HG02885 (cell line): Measurements from ENCODE around the gene CHPF.

Experiments used
- ATAC-seq: cut with Tn5 transposase; IDR thresholded peaks from one replicate; pipeline ENCODE4 v1.9.1; 2021; ENCODE audit warnings: mild to moderate bottlenecking; ENCODE audit not compliant: unreplicated experiment, poor library complexity

CHPF gene

DNA sequence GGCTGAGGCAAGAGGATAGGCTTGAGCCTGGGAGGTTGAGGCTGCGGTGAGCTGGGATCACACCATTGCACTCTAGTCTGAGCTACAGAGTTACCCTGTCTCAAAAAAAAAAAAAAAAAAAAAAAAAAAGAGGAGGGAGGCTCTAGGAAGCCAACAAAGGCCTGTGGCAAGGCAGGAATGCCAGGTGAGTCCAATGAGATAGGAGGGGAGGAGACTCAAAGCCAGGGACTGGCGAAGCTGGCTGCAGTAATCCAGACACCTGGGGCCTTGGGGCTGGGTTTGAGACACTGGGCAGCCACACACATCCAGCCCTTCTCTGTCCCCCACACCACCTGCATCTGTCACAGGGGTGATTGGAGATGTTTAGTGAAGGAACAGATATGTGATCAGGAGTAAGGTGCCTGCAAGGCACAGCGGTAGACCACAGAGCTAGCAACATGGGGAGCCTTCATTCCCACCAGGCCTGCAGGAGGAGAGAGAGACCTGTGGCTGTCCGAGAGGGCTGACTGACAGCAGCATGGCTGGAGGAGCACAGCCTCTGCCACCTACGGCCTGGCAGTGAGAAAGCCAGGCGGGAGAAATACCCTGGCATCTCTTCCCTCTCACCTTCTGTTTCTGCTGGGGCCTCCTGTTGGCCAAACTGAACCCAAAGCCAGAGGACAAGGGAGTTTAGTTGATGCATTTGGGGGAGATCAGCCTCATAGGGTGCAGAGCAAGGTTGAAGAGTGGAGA lies 9.5 kb downstream of the CHPF start:
- no peak for ATAC-seq

DNA sequence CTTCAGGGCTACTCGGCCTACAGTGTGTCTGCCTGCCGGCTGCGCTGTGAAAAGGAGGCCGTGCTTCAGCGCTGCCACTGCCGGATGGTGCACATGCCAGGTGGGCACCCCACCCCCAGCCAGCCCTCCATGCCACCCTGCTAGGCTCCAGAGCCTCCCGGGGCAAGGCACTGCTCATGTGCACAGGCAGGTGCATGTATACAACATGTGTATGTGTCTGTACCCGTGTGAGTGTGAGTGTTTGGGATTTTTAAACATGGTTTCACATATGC lies 11.3 kb downstream of the CHPF start:
- ATAC-seq, result no peak

DNA sequence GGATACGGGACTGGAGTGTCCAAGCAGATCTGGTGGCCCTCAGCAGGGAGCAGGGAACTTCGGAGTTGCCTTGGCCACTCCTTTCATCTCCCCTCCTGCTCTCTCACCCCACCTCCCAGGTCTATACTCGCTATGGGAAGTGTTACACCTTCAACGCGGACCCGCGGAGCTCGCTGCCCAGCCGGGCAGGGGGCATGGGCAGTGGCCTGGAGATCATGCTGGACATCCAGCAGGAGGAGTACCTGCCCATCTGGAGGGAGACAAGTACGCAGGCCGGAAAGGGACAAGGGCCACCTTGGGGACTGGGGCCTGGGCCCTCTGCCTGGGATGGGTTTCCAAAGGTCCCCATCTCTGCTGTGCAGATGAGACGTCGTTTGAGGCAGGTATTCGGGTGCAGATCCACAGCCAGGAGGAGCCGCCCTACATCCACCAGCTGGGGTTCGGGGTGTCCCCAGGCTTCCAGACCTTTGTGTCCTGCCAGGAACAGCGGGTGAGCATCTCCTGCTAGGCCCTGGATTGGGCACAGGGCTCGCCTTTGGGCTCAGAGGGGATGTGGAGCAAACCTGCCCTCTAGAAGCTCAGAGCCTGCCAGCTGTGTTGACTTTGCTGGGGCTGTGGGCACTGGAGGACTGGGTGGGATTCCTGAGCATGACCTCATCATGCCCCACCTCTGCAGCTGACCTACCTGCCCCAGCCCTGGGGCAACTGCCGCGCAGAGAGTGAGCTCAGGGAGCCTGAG lies 11.8 kb downstream of the CHPF start:
- ATAC-seq, result no peak

DNA sequence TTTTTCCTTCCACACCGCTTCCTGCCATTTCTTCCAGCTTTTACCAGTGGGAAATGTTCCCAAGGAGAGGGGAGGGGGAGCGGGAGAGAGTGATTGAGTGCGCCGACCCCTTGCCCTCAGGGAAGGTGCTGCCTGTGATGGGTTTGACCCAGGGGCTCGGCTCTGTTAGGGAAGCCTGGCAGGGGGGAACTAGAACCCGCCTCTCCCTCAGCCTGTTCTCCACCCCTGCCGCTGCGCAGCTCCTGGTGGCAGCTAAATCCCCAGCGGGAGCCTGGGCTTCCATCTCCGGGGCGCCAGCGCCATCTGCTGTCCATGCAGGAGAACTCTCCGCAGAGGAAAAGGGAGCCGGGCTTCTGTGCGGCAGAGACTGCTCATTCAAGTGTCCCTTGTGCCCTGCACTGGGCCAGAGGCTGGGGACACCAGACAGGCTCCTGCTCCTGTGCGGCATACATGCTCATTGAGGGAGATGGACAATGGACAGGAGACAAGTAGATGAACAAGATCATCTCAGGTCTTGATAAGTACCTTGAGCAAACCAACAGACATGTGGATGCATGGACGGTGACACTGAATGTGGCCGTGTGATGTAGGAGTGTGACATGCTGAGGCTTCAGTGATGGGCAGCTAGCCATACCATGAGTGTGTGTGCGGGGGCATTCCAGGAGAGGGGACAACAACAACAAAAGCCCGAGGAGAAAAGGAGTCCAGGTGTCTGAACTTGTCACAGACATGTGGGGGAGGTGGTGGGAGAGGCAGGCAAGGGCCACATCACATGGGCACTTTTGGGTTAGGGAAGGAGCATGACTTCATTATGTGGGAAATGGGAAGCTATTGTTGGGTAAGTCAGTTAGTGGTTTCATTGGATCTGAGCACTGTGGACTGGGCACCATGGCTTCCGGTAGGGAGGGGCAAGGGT lies 13.3 kb downstream of the CHPF start:
- ATAC-seq, result peak; percentile 89

DNA sequence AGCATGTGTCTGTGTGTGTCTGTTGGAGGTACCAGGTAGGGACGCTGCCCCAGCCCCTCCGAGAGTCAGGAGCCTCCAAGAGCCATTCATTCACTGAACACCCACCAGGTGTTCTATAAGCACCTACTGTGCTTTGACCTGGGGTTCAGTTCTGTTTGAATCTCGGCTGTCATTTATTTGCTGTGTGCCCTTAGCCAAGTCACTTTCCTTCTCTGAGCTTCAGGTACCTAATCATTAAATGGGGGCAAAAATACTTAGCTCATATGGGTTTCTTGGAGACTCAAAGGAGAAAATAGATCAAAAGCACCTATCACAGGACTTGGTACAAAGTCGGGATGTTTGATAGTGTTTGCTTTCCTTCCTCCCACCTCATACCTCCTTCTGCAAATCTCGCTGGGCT lies 16.1 kb downstream of the CHPF start:
- ATAC-seq, result no peak

DNA sequence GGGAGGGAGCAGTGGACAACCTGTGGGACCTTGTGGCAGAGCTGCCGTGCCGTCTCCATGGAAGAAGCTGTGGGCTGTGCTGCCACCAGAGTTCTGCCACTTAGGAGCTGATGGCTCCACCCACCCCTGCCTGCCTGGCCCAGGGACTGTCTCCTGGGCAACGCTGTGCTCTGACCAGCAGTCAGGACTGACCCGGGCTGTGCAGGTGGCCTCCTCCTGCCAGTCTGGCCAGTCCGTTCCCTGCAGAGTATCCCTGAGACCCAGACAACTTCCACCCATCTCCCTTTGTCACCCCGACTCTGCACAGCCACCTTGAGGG lies 16.6 kb downstream of the CHPF start:
- ATAC-seq, result no peak

DNA sequence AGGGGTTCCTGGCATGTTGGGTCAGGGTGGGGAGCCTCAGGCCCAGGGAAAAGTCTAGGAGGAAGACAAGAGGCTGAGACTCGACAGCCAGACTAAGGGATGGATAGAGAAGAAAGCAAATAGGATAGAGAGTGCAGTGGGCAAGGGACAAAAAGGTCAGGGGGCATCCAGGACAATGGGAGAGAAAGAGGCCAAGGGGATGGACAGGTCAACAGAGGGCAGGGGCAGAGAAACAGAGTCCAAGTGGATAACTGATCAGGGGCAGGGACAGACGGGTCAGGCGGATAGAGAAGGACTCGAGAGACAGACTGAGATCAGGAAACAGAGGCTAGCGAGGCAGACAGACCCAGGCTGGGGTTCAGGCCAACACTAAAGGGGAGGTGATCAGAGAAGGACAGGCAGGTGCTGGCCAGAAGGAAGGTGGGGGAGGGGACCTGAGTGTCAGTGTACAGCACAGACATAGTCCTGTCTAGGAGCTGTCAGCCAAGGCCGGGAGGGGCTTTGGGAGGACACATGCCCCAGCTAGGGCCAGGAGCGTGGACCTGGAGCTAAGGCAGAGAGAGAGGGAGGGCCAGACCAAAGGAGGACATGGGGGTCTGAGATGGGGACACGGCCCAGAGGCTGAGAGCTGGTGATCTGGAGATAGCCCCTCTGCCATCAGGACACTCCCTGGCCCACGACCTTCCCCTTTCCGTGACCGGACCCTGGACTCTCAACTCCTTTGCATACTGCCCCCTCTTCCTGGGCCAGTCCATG lies 17.1 kb downstream of the CHPF start:
- ATAC-seq, result no peak

DNA sequence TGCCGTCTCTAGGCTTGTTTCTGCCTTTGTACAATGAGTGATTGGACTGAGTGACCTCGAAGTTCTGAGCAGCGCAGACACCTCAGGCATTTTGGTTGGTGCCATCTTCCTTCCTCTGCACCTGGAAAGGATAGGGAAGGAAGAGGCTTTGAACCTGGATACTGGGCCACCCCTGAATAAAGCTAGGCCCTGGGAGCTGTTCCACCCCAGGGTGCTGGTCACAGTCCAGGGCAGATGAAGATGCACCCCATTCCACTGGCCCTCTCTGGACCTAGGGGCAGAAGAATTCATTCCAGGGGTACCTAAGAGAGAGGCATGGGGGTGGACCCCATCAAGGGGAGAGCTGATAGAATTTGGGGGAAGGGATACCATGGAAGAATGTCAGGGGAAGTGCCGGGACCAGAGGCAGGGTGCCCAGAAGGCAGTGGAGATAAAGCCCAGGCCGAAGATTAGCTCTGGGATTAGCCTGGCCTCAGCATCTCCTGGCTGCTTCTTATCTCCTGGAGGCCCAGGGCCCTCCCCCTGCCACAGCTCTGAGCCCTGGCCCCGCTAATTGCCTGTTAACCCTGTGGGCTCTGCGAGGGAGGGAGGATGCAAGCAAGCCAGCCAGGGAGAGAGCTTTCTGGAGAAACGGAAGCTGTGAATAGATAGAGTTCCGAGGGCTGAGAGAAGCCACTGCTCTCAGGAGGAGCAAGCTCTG lies 17.9 kb downstream of the CHPF start:
- ATAC-seq, result no peak

DNA sequence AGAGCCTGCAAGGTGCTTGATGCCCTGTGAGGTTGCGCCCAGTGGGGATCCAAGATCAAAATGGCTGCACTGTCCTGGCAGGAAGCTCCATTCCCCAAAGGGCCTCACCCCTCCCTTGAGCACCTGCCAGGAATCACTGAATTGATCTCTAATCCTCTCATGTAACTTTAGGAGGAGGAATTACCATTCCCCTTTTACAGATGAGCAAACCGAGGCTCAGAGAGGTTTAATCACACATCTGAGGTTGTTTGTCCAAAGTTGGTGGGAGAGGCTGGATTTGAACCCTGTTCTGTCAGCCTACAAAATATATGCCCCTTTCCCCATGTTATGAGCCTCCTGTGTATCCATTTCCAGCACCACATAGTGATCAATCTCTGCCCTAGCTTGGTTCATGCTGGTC lies 18.8 kb downstream of the CHPF start:
- no peak for ATAC-seq

DNA sequence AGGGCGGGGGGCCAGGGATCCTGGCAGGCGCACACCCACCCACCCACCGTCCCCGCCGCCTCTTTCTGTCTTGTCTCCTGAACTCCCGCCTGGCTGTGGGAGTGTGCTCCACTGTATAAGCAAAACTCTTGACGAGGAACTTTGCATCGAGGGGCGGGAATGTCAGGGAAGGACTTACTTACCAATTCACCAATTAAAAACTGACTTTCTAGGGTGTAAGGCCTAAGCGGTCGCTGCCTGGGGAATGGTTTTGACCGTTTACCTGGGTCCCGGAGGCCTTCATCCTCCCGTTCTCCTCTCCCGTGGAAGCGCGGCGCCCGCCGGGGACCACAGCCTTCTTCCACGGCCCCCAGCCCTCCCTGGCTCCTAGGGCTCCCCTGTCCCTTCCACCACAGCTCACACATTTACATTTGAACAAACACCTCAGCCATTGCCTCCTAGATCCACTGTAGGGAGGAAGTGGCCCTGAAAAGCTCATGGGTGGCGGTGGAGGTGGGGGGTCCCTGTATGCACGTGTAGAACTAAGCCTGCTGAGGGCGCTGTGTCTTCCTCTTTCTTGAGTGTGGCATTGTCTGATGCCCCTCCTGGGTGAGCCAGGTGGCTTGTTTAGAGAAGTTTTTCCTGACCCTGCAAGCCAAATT lies 20.5 kb downstream of the CHPF start:
- no peak for ATAC-seq

DNA sequence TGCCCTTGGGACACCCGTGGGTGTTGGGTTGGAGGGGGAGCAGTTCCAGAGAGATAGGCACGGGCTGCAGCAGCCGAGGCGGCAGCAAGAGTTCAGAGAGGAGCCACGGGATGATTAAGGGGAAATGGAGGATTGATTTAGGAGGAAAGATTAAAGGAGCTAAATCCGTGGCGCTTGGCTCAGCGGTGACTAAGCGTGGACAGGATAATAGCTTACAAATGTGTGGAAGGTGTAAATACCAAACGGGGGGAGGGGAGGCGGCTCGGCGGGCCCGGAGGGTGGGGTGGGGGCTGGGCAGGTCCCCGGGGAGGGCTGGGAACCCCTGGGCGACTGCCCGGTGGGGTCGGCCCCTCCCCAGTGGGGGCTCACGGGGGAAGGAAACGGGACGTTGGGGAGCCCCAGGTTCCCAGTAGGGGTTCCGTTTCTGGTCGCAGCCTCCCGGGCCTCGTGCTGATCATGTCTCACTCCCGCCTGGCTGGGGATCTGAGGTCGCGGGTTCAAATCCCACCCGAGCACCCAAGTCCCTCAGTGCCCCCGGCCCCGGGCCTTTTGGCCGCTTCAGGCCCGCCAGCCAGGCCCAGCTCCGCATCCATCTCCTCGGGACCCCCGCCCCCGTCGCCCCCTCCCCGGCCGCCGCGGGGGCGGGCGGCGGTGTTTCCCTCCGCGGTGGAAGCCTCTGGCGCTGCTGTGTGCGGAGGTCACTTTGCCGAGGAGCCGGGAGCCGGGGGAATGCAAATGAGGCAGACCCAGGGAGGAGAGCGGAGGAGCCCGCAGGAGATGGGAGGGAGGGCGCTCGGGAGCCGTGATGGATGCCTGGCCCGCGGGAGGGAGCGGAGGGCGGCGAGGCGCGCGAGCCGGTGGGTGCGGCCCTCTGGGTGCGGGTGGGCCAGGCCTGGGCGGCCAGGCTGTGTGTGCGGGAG lies 21.2 kb downstream of the CHPF start:
- no peak for ATAC-seq

DNA sequence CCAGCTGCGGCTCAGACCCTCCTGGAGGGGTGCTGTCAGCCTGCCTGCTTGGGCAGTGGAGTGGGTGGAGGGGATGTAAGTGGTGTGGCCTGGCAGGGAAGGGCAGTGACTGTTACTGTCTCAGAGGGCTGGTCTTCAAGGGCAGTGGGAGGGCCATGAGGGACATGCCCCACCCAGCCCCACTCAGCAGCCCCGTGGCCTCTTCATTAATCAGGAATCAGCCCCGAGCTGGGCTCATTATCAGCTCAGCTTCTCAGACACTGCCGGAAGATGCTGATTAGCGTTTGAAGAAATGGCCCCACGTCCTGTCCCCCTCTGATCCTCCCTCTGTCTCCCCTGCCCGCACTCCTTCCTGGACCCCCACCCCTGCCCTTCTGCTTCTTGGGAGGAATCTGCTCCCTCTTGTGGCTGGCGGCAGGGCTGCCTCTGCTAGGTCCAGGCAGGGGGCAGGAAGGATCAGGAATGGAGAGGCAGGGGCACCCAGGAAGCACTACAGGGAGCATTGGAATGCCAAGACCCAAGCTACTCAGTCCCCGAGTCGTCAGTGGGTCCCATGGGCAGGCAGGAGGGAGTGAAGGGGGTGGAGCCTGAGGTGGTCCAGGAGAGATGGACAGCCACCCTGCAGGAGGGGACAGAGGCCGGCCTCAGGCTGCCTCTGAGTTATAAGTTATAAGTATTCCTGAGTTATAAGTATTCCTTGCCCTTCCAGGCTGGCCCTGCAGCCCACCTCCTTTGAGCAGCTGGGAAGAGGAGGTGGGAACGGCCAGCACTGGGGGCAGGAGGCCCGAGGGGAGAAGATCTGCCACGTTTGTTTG lies 22.3 kb downstream of the CHPF start:
- no peak for ATAC-seq

DNA sequence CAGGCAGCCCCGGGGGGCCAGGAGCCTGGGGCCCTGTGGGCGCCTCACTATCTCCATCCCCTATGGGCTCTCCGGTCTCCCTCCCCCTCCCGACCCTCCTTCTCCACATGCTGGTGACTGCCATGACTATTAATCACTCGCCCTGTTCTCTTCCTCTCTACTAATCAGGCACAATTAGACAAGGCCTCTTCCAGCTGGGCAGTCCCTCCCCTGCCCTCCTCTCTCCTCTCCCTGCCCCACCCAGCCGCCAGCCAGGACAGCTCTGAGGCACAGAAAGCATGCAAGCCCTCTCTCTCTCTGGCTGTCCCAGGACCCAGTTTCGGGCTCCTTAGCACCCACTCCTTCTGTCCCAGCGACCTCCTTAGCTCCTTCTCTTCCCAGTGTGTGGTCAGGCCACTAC lies 23.5 kb downstream of the CHPF start:
- no peak for ATAC-seq

DNA sequence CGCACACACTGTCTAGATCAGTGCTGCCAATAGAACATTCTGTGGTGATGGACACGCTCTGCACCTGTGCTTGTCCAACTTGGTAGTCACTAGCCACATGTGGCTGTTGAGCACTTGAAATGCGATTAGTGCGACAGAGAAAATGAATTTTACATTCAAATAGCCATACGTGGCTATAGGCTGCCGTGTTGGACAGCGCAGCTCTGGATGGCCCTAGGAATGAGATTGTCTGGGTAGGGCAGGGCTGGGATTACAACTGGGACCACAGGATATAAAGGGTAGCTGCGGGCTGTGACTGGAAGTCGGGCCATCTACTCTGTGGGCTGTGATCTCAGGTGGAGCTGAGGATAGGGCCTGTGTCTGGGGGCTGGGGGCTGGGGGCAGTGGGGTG lies 24.1 kb downstream of the CHPF start:
- ATAC-seq, result no peak

DNA sequence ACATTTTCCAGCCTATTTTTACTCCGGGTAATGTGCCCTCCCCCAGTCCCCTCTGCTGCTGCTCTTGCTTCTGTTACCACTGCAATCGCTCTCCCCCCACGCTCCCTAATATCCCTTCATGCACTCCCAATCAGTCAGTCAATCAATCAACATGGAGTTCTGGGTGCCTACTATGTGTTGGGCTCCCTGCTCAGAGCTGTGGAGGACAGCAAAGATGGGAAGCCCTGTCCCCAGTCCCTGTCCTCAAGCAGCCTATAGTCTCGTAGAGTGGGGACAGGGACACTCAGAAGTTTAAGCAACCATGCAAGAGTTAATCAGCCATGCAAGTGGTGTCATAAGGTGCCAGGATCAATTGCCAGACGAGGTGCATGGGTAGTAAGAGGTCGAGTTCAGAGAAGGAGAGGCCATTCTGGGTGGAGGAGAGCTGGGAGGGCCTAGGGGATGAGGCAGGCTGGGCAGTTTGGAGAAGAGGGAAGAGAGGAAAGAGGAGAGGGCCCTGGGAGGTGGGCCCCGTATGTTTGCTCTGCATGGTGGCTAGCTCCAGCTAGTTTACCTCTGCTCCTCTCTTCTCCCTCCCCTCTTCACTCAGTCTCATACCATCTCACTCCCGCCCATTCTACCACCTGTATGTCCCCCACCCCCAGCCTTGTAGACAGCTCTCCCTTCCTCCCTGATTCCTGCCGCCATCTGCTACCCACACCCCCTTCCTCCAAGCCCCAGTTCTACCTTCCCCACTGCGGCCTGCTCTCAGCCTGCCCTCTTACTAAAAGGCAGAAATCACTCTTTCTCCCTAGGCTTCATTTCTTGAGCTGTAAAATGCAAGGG lies 25.4 kb downstream of the CHPF start:
- no peak for ATAC-seq

DNA sequence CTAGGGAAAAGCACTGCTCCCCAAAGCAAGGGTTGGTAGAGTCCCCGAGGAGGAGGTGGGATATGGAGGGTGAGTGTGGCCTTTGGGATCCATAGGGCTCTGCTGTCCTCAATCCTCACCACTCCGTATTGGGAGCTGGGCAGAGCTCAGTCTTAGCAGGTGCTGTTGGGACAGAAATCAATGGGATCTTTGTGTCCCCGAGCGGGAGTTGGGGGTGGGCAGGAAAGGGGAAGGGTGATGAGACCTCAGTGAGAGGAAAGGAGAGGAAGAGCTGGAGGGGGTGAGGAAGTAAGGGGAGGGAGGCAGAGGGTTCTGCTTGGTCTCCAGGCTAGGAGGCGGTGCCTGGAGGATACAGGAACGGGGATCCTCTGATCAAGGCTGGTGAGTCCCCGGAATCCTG lies 26.7 kb downstream of the CHPF start:
- ATAC-seq, result no peak
